Calu3 (cell line): ENCODE data around the gene RAI2. TPM values are rescaled to one million over a fixed set of nuclear protein-coding genes. Genes with fewer than 3 reads are reported as not detected.

Experiments used
- BruUV-seq: library from RNA; stranded (reverse); fragments of 400-500 nt; replicated peaks from 2 replicates; lab custom pipeline; 2021; lab: Mats Ljungman, UMichigan
- CTCF ChIA-PET: fragments of 300-600 bp; sonication (Branson Sonifier 250); formaldehyde crosslinking; loops from one replicate; lab custom pipeline; 2022; ENCODE audit warnings: antibody characterized with exemption; lab: Charles Lee
- DNase-seq: peaks from one replicate; pipeline ENCODE4 v3.0.0; 2022
- H3K27ac Mint-ChIP-seq: one replicate; pipeline ENCODE4 v1.8.0; 2022; ENCODE audit warnings: mixed read lengths; ENCODE audit not compliant: unreplicated experiment
- H3K27me3 Mint-ChIP-seq: one replicate; pipeline ENCODE4 v1.8.0; 2022; ENCODE audit warnings: mixed read lengths; ENCODE audit not compliant: unreplicated experiment
- H3K36me3 Mint-ChIP-seq: one replicate; pipeline ENCODE4 v1.8.0; 2022; ENCODE audit warnings: mild to moderate bottlenecking, moderate library complexity, mixed read lengths; ENCODE audit not compliant: insufficient read depth, unreplicated experiment
- H3K4me1 Mint-ChIP-seq: one replicate; pipeline ENCODE4 v1.8.0; 2022; ENCODE audit warnings: mild to moderate bottlenecking, low read depth, mixed read lengths; ENCODE audit not compliant: unreplicated experiment
- H3K4me3 Mint-ChIP-seq: one replicate; pipeline ENCODE4 v1.8.0; 2022; ENCODE audit warnings: mild to moderate bottlenecking, low read depth, moderate library complexity, mixed read lengths; ENCODE audit not compliant: unreplicated experiment
- H3K9me3 Mint-ChIP-seq: one replicate; pipeline ENCODE4 v1.8.0; 2022; ENCODE audit warnings: low read depth, mixed read lengths; ENCODE audit not compliant: unreplicated experiment
- CTCF ChIP-seq: fragments of 200-600 bp; IDR thresholded peaks from one replicate; pipeline ENCODE4 v1.8.0; 2022; ENCODE audit warnings: antibody characterized with exemption; ENCODE audit not compliant: unreplicated experiment
- intact Hi-C: fragments of 100-400 bp; cut with micrococcal nuclease; formaldehyde crosslinking; loops from one replicate; pipeline ENCODE4 v1.10.0; 2022; ENCODE audit not compliant: unreplicated experiment
- total RNA-seq: library from RNA; stranded (reverse); gene quantifications from 2 replicates; pipeline ENCODE4 v1.2.3, GENCODE V29; 2022

The RAI2 gene
- total RNA-seq, 1 experiment from 2014 or later: 0.33 TPM

- Mint-ChIP-seq H3K36me3 (no peaks in the 10 kb centered on the region), H3K27ac (no peak overlapping the region), H3K4me3 (no peak overlapping the region), H3K9me3 (no peaks in the 10 kb centered on the region), H3K4me1 (no peaks in the 10 kb centered on the region), H3K27me3 (no peaks in the 10 kb centered on the region)
- intact Hi-C loops: no loop called here
- no peak for TF ChIP-seq CTCF
- BruUV-seq: no TSS peak
- CTCF ChIA-PET: no interaction called here
- DNase-seq: no peak
Observed at GRCh38 chrX:17769701-17770269, 91.3 kb downstream of the RAI2 start.

DNA sequence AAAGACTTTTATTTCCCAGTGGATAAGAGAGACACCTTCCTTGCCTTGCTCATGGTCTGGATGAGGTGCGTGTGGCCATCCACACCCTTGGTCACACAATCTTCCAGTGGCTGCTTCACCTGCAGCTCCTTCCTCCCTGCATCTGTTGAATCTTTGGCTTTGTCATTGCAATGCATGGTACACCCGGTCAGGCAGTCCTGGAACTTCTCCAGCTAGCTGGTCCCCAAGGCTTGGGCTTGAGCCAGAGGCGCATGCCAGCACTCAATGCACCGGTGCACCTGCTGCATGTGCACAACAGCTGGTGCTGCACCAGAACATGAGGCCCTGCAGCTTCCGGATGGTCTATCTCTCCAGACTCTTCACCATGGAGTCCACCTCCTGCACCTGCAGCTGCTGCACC is 92.1 kb downstream of the RAI2 start:
- CTCF ChIA-PET: interaction anchor here (0.7 kb wide), 1 partner anchor 79 kb away, joined by 3 read pairs; no protein-coding TSS in a partner anchor
- no peaks in the 10 kb centered on the region for H3K9me3 Mint-ChIP-seq
- no peak overlapping the region for H3K4me3 Mint-ChIP-seq
- H3K4me1 Mint-ChIP-seq: no peaks in the 10 kb centered on the region
- DNase-seq: no peak
- H3K27me3 Mint-ChIP-seq: no peaks in the 10 kb centered on the region
- H3K36me3 Mint-ChIP-seq: no peaks in the 10 kb centered on the region
- BruUV-seq: no TSS peak
- TF ChIP-seq CTCF: no peak
- intact Hi-C loops: no loop called here
- H3K27ac Mint-ChIP-seq: no peak overlapping the region

DNA sequence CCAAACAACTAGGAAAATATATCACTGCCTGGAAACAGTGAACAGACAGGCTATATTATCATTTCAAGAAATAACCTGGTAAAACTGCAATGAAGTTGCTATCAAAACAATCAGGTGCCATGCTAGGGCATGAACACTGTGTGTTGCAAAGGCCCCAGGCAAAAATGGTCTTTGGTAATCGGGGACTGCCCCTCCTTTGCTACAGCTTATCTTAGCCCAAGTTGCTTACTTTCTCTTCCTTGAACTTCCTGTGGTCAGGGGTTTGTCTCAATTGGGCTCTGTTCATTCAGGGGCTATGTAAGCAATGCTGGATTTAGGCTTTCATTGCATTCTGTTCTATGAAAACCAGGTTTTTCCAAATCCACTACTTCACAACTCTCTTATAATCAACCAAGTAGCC is 93.4 kb downstream of the RAI2 start:
- Mint-ChIP-seq H3K36me3 (no peaks in the 10 kb centered on the region), H3K4me1 (no peaks in the 10 kb centered on the region), H3K27ac (no peak overlapping the region), H3K9me3 (no peaks in the 10 kb centered on the region), H3K27me3 (no peaks in the 10 kb centered on the region), H3K4me3 (no peak overlapping the region)
- CTCF ChIA-PET: no interaction called here
- TF ChIP-seq CTCF: no peak
- BruUV-seq: no TSS peak
- intact Hi-C loops: no loop called here
- DNase-seq: no peak

- no TSS peak for BruUV-seq
- Mint-ChIP-seq H3K4me3 (no peak overlapping the region), H3K27me3 (no peaks in the 10 kb centered on the region), H3K4me1 (no peaks in the 10 kb centered on the region), H3K36me3 (no peaks in the 10 kb centered on the region), H3K9me3 (no peaks in the 10 kb centered on the region), H3K27ac (no peak overlapping the region)
- intact Hi-C loops: no loop called here
- no peak for TF ChIP-seq CTCF
- no peak for DNase-seq
- CTCF ChIA-PET: no interaction called here
Observed at GRCh38 chrX:17759990-17760389, 101.1 kb downstream of the RAI2 start.
